GM19452 (cell line): ENCODE results near the gene GLS.

Source experiments
- ATAC-seq: cut with Tn5 transposase; IDR thresholded peaks from one replicate; pipeline ENCODE4 v1.9.1; 2021; ENCODE audit not compliant: unreplicated experiment

GLS gene

DNA sequence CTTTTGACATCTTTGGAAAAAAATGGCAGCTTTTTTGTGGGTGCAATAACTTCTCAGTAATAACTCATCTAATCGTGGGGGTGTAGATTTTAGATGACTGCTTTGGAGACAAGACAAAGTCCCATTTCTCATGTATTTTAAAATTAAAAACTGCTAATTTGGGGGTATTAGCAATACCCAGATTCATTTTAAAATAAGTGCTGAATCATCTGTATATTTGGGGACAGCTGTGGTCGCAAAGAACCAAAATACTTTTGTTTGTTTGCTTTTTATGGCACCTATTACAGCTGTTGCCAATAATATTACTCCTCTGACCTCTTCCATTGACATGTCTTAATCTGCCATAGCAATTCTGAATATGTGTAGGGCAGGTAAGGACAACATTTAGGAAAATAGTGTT is 87.9 kb downstream of the GLS start:
- no peak for ATAC-seq

DNA sequence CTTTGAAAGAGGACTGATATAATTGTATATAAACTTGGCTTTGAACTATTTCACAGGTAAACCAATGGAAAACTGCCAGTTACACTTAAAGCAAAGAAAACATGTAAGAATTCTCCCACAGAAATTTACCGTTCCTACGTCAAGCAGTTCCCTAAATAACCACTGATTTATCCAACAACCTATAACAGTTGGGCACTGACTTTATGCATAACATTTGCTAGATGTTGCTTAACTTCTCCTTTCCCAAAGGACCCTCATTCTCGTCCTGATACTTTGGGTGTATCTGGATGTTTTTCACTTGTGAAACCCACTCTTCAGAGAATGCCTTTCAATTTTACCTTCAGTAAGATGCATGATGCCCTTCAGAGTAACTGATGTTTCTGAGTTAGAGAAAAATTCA is 89.5 kb downstream of the GLS start:
- no peak for ATAC-seq

DNA sequence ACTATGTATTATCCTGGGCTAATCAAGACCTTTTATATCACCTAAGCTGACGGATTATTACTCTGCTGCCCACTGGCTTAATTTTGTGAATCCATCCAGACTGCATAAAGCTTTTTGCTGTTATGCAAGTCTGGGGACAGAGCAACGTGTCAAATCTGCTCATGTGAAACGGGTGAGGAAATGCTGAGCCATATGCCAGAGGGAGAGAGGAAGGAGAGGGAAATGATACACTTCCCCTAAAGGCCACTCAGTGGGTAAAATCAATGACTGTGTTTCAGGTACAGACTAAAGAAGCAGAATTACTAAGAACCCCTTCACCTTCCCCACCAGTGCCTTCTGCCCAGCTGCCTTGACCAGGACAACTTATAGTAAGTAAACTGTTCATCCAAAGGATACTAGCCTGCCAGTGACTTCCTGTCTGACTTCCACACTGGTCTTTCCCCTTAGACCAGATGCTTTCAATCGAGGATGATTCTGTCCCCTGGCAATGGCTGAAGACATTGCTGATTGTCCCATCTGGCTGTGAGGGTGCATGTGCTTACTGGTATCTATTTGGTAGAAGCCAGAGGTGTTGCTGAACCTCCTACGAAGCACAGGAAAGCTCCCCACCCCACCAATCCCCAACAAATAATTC is 90.4 kb downstream of the GLS start:
- ATAC-seq = no peak

DNA sequence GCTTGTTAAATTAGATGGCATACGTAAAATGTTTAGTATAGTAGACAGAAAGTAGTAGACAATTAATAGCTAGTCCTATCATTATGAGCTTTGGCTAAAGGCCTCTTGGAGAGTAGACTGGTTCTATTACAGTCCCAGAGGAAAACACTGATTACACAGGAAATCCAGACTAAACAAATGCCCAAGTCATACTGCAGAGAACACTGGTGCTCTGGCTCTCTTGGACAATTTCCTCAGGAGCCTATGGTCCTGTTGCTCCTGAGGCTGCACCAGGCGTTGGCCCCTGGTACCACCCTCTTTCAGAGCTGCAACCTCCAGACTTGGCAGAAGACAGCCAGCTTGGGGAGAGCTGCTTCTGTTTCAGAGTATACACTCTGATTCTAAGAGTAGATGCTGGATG is 91.6 kb downstream of the GLS start:
- ATAC-seq = no peak

DNA sequence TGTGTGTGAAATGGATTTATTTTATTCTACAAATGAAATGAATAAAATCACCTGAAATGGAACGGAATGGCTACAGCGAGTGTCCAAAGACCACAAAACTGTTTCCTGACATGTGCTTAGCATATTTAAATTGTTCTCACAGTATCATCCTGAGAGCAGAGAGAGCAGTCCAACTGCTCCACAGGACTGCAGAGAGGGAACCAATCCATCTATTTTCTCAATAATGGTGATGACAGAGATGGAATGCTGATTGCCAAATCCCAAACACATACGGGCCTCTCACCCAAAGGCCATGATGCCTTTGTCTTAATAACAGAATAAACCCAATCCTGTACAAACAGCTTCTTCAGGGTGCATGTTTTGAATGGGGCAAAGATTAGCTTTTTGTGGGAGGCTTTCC is 92.2 kb downstream of the GLS start:
- ATAC-seq = no peak

DNA sequence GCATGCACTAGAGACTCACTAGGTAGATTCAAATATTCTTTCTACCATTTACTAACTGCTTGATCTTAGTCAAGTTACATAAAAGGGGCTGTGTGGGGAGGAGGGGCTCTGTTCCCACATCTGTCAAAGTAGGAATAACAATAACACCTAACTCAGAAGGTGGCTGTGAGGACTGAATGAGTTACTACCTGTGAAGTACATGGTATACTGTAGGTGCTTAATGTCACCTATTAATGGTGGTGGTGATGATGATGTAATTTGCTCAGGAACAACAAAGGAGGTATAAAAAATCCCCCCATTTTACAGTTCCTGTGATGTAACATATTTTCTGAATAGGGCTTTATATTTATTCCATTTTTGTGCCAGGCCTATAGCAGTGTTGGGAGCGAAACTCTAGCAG is 92.6 kb downstream of the GLS start:
- ATAC-seq = no peak

DNA sequence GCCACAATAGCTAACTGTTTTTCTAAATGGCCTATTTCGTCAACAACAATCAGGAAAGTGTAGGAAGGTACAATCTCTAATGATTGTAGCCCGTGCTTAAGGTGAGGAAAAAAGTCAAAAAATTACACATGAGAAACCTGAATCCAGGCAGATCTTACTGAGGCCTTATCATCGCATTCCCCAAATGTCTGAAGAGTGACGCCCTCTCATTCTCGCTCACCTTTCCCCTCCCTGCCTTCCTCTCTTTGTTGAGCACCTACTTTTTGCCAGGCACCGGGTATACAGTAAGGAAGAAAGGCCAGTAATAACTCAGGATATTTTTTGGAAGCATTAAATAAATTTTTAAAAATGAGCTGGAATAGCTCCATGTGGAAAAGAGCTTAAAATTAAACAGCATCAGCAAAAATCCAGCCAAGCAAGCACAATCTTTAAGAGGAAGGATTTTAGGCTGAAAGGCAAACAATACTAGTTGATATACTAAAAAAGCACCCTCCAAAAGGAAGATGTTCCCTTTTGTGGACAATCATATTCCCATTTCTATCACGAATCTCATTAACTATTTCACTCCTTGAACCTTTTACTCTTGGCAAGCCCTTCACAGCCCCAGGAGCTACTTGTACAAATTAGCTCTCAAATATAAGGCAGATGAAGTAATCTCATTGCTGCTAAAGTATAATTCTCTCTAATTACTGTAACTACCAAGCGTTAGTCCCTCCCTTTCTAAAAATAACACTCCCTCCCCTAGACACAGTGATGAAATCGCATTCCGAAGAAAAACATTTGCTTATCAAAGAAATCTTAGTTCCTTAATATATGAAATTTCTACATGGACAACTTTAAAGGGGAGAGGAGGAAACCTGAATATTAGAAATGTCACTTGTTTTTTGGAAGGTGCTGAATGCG is 93.4 kb downstream of the GLS start:
- ATAC-seq = no peak

DNA sequence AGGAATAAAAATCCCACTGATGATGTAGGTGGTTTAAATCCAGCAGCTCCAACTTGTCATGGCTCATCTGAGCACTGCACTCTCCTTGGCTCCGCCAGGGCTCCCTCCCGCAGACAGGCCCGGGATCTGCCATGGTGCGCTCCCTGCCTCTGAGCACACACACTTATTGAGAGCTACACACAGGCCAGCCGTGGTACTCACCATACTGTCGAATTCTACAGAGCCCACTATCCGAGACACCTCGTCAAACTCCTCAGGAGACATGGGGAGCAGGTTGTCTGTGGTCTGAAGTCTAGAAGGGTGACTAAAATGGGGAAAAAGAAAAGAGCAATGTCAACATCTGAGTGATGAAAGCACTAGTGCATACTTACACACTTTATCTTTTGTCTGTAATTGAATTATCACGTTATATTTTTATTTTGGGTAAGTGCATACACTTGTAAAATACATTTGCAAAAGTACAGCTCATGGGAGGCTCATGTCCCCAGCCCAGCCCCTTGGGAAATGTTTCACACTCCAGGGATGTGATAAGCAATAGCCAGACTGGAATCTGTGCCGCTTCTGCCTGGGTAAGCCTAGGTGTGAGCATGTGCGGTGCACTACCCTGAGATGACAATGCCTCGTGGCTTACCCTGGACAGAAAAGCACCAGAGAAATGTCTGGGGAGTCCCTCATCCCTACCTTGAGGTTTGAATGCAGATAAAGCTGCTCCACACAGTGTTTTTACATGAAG is 94.2 kb downstream of the GLS start:
- no peak for ATAC-seq

DNA sequence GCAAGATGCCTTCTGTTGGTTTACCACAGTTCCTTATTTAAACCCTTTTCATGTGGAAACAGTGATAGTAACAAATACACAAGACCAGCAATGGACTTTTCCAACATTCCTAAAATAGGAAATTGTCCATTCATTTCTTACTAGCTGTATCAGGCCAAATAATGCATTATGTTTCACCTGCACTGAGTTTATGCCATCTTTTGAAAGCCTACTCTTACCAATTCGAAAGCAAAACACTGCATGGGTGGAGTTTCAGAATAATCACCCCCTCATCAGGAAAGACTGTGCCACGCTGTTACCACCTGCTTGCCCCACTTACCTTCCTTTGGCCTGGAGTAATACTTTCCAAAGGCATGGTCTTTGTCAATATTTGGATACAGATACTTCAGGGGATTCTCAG is 95.9 kb downstream of the GLS start:
- ATAC-seq = no peak

DNA sequence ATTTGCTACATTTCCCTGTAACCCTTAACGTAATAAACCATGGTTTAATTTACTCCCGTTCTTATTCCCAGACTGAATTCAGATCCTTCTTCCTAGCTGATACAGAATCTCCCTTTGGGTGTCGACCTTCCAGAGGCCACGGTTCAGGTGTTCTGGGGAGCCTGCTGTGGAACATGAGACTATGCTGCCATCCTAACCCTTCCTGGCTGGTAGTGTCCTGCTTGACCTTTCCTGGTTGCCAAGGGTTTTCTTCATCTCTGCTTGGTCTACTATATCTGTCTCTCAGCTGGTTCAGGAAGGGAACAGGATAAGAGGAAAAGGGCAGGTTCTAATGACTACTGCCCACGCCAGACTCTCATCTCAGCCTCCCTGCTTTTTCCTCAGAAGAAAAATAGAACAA is 96.9 kb downstream of the GLS start:
- ATAC-seq = no peak

DNA sequence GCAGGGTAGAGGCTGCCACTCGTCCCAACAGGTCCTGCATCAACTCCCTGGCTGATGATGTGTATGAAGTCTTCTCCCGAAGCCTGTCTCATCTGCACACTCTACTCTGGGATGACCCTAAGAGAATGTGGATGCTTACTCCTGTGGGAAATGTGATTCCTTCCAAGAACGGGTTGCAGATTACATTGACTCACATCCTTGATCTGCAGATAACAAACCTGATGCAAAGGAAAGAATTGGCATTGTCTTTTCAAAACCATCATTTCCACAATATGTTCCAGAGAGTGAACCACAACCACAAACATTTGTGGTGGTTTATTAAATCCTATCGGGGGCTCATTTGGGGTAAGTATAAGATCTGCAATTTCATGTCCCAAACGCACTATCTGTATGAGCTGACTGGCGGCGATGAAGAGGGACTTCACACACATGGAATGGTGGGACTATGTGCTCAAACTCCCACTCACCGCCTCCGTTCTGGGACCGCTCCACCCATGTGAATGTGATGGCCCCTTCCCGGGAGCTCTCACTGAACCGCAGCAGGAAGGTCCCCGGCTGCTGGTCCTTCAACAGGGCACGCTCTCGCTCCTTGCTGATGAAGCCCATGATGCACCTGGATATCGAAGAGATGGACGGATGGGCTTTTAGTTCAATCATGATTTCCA is 97.9 kb downstream of the GLS start:
- ATAC-seq = no peak

DNA sequence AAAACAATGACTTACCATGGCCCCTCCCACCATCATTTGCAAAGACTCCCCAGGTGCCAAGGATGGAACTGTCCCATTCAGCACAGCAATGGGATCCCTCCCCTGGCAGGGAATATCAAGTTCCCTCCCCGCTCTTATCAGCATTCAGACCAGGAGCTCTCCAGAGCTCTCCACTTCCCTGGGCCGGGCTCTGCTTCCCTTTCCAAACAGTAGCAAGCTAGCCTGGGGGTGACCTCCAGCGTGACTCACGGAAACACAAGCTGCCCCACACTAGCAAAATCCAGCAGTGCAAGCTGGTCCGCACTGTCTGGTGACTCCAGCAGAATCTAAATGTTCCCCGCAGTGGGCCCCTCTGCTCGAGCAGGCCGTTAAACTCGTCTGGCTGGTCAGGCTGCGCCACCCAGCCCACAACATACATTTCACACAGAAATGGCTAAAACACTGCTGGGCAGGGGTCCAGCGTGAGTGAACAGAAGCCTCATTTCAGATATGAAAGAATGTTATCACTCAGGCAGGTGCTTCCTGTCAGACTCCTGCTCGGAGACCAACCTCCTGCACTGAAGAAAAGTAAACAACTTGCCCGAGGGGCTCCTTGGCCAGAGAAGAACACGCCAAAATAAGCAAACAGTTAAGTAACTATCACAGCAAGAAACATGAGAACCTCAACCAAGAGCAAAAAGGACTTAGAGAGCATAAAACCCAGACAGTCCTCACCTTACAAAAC is 99.4 kb downstream of the GLS start:
- ATAC-seq = no peak

DNA sequence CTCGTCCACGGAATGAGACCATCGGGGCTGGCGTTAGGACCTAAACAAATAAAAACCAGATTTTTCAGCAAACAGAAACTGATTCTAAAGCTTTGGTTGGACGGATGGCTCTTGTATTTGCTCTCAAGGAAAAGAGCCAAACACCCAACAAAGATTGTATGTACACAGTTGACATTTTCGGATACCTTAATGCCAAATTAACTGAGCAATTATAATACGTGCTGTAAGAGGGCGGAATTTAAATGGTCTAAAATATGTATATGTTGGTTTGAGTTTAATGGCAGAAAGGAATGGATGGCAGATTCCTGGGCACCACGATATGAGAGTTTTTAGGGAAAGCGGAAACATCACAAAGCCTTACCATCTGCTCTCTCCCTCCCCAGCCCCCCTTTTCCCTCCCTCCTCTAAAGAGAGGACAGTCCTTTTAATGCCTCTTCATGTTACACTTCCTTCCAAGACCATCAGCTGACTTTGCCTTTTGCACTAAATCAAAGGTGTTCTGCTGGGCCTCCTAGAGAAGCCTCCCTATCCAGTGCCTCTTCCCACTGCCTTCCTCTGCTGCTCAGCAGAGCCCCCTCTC is 100.1 kb downstream of the GLS start:
- no peak for ATAC-seq

DNA sequence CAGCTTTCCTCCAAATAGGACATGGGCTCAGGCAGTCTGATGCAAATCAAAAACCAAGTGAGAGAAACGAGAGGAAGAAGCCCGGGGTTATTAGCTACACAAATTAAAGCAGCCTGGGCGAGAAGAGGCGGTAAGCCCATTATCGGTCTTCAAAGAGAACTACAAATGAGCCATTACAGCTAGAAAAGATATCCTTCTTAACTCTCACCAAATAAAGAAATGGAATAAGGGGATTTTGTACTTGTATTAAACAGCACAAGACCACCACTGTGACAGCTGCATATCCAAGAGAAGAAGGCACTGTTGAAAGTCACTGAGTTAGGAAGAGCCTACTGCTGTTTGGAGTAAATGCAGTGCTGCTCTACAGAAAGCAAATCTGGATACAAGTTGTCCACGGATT is 100.7 kb downstream of the GLS start:
- ATAC-seq = no peak

DNA sequence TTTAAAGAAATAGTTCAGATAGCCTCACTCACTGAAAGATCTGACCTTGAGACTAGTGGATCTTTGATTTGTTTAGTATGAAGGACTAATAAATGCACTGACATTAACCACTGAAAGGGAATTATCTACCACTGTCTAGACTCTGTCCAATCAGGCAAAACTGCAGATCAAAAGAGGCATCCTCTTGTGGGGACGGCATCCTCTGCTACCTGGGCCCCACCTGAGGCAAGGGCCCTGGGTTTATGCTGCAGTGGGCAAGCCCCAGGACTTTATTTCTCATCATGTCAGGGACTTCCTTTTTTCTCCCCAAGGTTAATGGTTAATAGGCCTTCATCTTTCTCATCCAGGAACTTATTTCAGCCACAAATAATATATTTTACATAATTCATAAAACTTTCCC is 101.1 kb downstream of the GLS start:
- ATAC-seq = no peak

DNA sequence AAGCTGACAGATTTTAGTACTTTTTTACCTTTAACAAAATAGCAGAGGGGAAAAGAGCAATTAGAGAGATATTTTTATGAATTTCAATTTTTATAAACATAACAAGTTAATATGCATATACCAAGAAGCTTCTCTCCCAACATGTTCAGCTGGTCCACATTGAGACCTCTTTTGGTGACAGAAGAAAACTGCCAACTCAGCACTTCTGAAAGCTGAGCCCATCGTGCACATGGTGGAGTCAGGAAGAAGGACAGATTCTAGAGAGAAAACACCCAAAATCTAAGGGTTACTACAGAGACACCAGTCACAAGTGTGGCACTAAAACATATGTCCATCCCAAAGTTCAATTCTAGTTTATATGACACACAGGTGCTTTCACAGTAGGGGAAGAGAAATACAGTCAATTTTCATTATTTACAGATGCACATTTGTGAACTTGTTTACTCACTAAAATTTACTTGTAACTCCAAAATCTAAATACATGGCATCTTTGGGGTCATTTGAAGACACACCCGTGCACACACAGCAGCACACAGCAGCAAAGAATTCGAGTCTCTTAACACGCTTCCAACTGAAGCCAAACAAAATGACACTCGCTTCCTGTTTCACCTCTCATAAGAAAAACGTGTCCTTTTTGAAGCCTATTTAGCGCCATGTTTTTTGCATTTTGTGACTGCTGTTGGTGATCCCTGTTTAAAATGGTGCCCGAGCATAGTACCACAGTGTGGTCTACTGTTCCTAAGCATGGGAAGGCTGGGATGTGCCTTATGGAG is 101.8 kb downstream of the GLS start:
- ATAC-seq = no peak

DNA sequence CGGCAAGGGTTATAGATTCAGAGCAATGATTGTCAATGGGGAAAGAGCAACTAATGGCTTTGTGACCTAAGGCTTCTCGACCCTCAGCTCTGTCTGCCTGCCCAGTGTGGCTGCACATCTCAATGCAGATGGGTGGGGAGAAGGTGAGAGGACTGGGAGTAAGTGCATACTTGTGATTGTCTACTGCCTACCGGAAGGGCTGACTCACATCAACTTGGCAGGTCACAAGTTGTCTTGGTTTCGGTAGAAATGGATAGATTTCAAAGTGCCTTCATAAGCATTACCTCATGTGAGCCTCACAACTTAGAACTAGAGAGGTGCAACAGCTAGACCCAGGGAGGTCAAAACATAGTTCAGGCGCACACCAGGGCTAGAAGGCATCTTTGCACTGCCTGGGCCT is 104.0 kb downstream of the GLS start:
- ATAC-seq = no peak

DNA sequence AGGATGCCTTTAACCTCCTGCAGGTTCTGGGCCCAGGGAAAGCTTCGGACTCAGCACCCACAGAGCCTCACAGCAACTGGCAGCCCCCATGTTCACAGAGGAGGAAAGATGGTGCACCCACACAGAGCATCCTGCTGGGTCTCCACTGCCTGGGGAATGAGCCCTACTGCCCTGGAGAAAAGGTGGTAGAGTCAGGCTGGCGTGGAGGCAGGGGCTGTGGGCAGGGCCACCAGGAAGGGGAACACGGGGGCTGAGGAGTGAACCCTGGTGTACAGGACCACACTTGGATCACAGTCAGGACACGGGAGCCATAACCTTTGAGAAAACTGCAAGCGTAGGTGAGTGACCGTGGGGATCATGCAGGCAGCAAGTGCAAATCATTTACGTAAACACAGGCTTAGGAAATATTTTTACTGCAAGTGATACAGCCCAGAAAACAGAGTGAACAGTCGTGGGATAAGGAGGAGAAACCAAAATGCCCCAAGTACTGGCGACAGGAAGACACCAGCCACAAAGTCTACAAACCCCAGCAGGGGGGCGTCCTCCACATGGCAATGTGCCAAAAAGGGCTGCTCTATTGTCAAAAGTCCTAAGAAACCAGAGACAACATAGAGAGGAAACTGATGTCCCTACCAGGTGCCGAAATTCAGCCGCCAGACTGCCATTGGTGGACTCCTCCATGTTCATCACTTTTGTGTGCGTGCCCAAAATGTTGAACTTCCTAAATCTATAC is 105.8 kb downstream of the GLS start:
- ATAC-seq = no peak

DNA sequence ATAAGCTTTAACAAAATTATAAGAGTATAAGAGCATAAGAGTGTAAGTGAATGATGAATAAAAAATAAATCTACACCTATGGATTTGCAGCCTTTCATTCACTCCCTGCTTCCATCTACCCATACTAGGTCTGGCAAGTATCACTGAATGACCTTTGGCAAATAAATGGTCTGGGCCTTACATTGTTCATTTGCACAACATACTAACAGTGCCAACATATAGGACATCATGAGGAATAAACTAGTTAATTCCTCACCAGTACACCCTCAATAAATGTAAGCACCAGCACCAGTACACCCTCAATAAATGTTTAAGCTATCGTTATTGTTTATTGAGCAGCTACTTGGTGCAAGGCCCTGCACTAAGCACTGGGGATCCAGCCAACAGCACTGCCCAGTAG is 106.5 kb downstream of the GLS start:
- no peak for ATAC-seq
